ENCODE data around the gene NOSTRIN. TPM values are rescaled to one million over a fixed set of nuclear protein-coding genes. Genes with fewer than 3 reads are reported as not detected.

Gene NOSTRIN
- total RNA-seq, 1 experiment from 2014 or later, result not detected

DNA sequence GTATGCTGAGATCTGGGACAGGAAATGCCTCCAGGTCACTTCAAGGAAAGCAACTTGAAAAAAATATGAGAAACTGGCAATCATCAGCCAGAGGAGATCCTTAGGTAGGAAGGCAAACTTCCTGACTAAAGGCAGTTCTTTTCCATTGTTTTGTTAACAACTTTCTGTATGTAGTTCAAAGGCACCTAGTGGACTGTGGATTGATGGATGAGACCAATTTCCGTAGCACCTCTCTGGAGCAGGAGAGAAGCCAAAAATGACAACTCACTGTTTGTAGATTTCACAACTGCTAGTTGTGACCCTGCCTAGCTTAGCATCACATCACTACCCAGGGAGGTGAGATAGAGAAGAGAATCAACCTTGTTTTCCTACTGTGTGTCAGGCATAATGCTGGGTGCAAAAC is 21.8 kb upstream of the NOSTRIN start:
- H3K79me1 ChIP-seq (ENCODE audit: insufficient read depth, low read depth, low read length, poor library complexity, severe bottlenecking), result no peaks in the 10 kb centered on the region
- Mint-ChIP-seq H3K9me3 (peaks cover 5 to 11% of the 10 kb centered on the region in 2 experiments; a peak in 3 of 5 replicates), H3K27me3 (ENCODE audit: low read depth) (peaks cover 2% of the 10 kb centered on the region; the same call in 1 of the 2 replicates), H3K4me1 (peaks cover 35 to 47% of the 10 kb centered on the region in 2 experiments), H3K27ac (no peak overlapping the region), H3K36me3 (ENCODE audit: insufficient read depth in 1 of 3, low read depth in 3 of 3) (peaks cover 5 to 14% (median 10%) of the 10 kb centered on the region in 3 experiments; a peak in 6 of 7 replicates), H3K4me3 (no peak overlapping the region; a peak in 1 of 5 replicates)
- no peak overlapping the region for H2BK20ac ChIP-seq (ENCODE audit: low read depth, low read length, poor library complexity, severe bottlenecking)
- no peak overlapping the region for H4K5ac ChIP-seq (ENCODE audit: insufficient read length, low read depth, low read length)
- H3K9ac ChIP-seq (ENCODE audit: extremely low read depth, insufficient read length, low read length), result no peak overlapping the region
- no peak overlapping the region for H3K4ac ChIP-seq (ENCODE audit: low read depth, low read length)
- H3K4me2 ChIP-seq (ENCODE audit: insufficient read depth, insufficient read length, low read length), result no peak overlapping the region
- H2AK5ac ChIP-seq (ENCODE audit: insufficient read length, low read length), result no peak overlapping the region
- H3K56ac ChIP-seq (ENCODE audit: insufficient read length, low read depth, low read length), result no peak overlapping the region
- no peak overlapping the region for H3K14ac ChIP-seq (ENCODE audit: insufficient read depth, low read length)
- no peak overlapping the region for H3K23ac ChIP-seq (ENCODE audit: insufficient read length, low read depth, low read length)
- no peak overlapping the region for H4K91ac ChIP-seq (ENCODE audit: insufficient read length, low read depth, low read length)
- no peak overlapping the region for H3K18ac ChIP-seq (ENCODE audit: insufficient read length, low read depth, low read length)
- no peak overlapping the region for H2BK120ac ChIP-seq (ENCODE audit: low read depth, low read length, poor library complexity, severe bottlenecking)
- no peak overlapping the region for H2BK15ac ChIP-seq (ENCODE audit: low read depth, low read length)
- H3K27me3 ChIP-seq (ENCODE audit: insufficient read depth, low read length), result no peaks in the 10 kb centered on the region
- no peak overlapping the region for H2BK12ac ChIP-seq (ENCODE audit: insufficient read length, low read depth, low read length)
- H3K23me2 ChIP-seq (ENCODE audit: insufficient read length, low read depth, low read length, poor library complexity, severe bottlenecking), result no peaks in the 10 kb centered on the region
- TF ChIP-seq, protein P1, sequence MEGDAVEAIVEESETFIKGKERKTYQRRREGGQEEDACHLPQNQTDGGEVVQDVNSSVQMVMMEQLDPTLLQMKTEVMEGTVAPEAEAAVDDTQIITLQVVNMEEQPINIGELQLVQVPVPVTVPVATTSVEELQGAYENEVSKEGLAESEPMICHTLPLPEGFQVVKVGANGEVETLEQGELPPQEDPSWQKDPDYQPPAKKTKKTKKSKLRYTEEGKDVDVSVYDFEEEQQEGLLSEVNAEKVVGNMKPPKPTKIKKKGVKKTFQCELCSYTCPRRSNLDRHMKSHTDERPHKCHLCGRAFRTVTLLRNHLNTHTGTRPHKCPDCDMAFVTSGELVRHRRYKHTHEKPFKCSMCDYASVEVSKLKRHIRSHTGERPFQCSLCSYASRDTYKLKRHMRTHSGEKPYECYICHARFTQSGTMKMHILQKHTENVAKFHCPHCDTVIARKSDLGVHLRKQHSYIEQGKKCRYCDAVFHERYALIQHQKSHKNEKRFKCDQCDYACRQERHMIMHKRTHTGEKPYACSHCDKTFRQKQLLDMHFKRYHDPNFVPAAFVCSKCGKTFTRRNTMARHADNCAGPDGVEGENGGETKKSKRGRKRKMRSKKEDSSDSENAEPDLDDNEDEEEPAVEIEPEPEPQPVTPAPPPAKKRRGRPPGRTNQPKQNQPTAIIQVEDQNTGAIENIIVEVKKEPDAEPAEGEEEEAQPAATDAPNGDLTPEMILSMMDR (conservative IDR thresholded peaks at IDR 0.05), result no peak
- no peaks in the 10 kb centered on the region for H3K79me2 ChIP-seq (ENCODE audit: insufficient read depth, low read length)
- H4K8ac ChIP-seq (replicated peaks; ENCODE audit: insufficient read length, low read depth, low read length), result no peak overlapping the region
- H2AFZ ChIP-seq (ENCODE audit: low read length), result no peak overlapping the region
- H3T11ph ChIP-seq (ENCODE audit: low read length), result no peak overlapping the region
- no peak overlapping the region for H3K27ac ChIP-seq (ENCODE audit: insufficient read length, low read depth, low read length)
- WGBS (ENCODE audit: extremely low coverage, insufficient read length, low lambda C conversion rate), result no CpG with 5 or more reads among the region's 1 CpG
- no peak overlapping the region for H2BK5ac ChIP-seq (ENCODE audit: insufficient read length, low read length)
- no peaks in the 10 kb centered on the region for H4K20me1 ChIP-seq (ENCODE audit: control insufficient read depth, insufficient read depth, insufficient read length)
- no peaks in the 10 kb centered on the region for H3K9me3 ChIP-seq (ENCODE audit: control insufficient read depth, low read depth, low read length)
- H3K4me1 ChIP-seq (ENCODE audit: insufficient read depth, low read length), result peaks cover 12% of the 10 kb centered on the region; the same call in 1 of the 2 replicates
- no peak for DNase-seq

Measured in H9 (cell line).